Body of pancreas (tissue), 4 donors: ENCODE data around the gene CAMSAP1. TPM values are rescaled to one million over a fixed set of nuclear protein-coding genes. Genes with fewer than 3 reads are reported as not detected.

Source experiments
- ATAC-seq: fragments of 150-250 bp; one replicate; pipeline ENCODE4 v1.9.1; 2016
- DNase-seq, 4 donors: peaks; one replicate each; pipeline ENCODE4 v3.0.0-alpha.2; 2019
- H3K27ac ChIP-seq, 4 donors: fragments of 200-600 bp; sonication (generic); 1 replicate in 3 of 4; 2 replicates in 1 of 4; pipeline versions ENCODE4 v1.5.1 to v1.6.1; 2016 to 2019; ENCODE audit warnings: mild to moderate bottlenecking in 1 of 4, mixed read lengths in 1 of 4, moderate library complexity in 1 of 4
- H3K27me3 ChIP-seq, 2 donors: fragments of 200-600 bp; sonication (generic); one replicate each; pipeline ENCODE4 v1.6.0; 2016; ENCODE audit warnings: mild to moderate bottlenecking in 1 of 2
- H3K36me3 ChIP-seq, 2 donors: fragments of 200-600 bp; sonication (generic); replicated peaks in 1 of 2; 2 replicates each; pipeline ENCODE4 v1.5.1; 2016; ENCODE audit warnings: low read depth in 2 of 2; ENCODE audit not compliant: insufficient read depth in 1 of 2
- H3K4me1 ChIP-seq: fragments of 200-600 bp; sonication (generic); one replicate; pipeline ENCODE4 v1.6.0; 2016
- H3K4me3 ChIP-seq, 2 donors: fragments of 200-600 bp; sonication (generic); 1 replicate in 1 of 2; 2 replicates in 1 of 2; pipeline ENCODE4 v1.5.1; 2016 to 2019
- H3K9me3 ChIP-seq, 3 donors: fragments of 200-600 bp; sonication (generic); 1 replicate in 2 of 3; 2 replicates in 1 of 3; pipeline ENCODE4 v1.5.1; 2016
- CTCF ChIP-seq, 7 experiments: fragments of 450-650 bp in 4 of 7; fragments of 200-600 bp in 3 of 7; sonication (generic) in 3 of 7; IDR thresholded peaks; one replicate each; pipeline ENCODE4 v1.5.1; 2016 to 2019; ENCODE audit warnings: antibody characterized with exemption in 7 of 7
- POLR2A ChIP-seq, 3 donors: fragments of 450-650 bp; IDR thresholded peaks; one replicate each; pipeline ENCODE4 v1.6.1; 2016; ENCODE audit warnings: antibody characterized with exemption in 3 of 3, mild to moderate bottlenecking in 2 of 3
- WGBS, 2 donors: methylation state at CpG; one replicate each; pipeline ENCODE4 v1.1.5; 2017; 5-methylcytosine and 5-hydroxymethylcytosine counted together
- intact Hi-C: fragments of 100-400 bp; cut with DNase I; formaldehyde crosslinking; loops from one replicate; pipeline ENCODE4 v1.15.1; 2023
- total RNA-seq, 2 donors: library from RNA; depleted of rRNA; stranded (reverse); fragments of >200 nt; gene quantifications; one replicate each; pipeline ENCODE4 v1.1.0, GENCODE V29; 2016

Gene CAMSAP1
- total RNA-seq, 2 donors from 2014 or later, result 14.8 to 30.3 TPM

DNA sequence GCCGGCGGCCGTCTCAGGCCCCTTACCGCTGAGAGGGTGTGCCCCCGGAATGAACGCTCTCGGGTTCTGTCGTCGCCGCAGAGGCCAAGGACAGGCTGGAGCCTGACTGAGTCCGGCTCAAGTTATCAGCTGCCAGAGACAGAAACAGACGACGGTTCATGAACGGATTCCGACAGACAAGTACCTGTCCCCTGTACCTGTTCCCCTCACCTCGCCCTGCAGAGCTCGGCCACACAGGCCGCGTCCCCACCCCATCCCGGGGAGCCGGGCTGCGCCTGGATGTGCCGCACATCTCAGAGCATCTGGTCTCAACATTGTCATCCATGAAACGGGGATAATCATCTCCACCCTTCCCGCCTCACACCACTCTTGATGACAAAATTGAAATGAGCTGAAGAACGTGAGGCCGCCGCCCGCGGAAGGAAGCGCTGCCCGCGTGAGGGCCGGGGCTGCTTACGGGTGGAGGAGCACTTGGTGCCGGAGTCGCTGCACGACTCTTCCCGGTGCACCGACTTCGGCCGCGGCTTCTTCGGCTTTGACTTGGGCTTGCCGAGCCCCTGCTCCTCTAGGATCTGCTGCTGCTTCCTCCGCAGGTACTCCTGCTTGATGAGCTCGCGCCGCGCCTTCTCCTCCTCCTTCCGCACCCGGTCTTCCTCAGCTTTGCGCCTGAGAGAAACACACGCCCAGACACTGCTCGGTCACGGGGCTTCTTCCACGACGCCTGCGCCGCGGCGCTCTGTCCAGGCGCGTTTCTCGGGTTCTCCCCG lies 89.2 kb downstream of the CAMSAP1 start:
- H3K27ac ChIP-seq, result no peak overlapping the region
- intact Hi-C loops, result no loop called here
- ATAC-seq, result no peak
- H3K36me3 ChIP-seq, result peaks cover 0 to 55% of the 10 kb centered on the region in 2 donors
- 94 to 96% methylated on average over 58 to 65 of the region's 66 CpGs for WGBS, 2 donors
- H3K4me3 ChIP-seq, result no peak overlapping the region
- no peak for TF ChIP-seq CTCF (IDR thresholded peaks at IDR 0.05)
- no peaks in the 10 kb centered on the region for H3K9me3 ChIP-seq
- H3K27me3 ChIP-seq, result no peaks in the 10 kb centered on the region
- DNase-seq, result no peak
- no peaks in the 10 kb centered on the region for H3K4me1 ChIP-seq

DNA sequence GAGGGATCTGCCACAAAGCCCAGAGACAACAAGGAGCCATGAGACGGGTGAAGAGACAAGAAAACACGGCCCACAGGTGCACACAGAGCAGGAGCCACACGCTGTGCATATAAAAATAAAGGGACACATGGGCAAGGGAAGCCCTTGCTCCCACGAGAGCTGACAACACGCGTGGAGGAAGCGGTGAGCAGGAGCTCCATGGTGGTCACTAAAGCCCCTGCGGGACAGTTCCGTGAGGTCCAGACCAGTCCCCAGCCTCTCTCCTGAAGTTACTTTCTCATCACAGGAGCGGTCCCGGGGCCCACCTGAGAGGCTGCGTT lies 90.7 kb downstream of the CAMSAP1 start:
- Histone ChIP-seq H3K36me3 (peaks cover 0 to 44% of the 10 kb centered on the region in 2 donors), H3K4me1 (no peaks in the 10 kb centered on the region), H3K4me3 (no peak overlapping the region), H3K27me3 (no peaks in the 10 kb centered on the region), H3K9me3 (no peaks in the 10 kb centered on the region), H3K27ac (no peak overlapping the region)
- intact Hi-C loops, result no loop called here
- no peak for TF ChIP-seq POLR2A (IDR thresholded peaks at IDR 0.05)
- TF ChIP-seq CTCF (IDR thresholded peaks at IDR 0.05), result no peak
- 90 to 93% methylated on average over 12 of the region's 12 CpGs for WGBS, 2 donors
- no peak for DNase-seq
- no peak for ATAC-seq

GRCh38 chr9:135815830-135816650 lies 91.3 kb downstream of the CAMSAP1 start:
- H3K27ac ChIP-seq, result no peak overlapping the region
- intact Hi-C loops, result no loop called here
- TF ChIP-seq CTCF (IDR thresholded peaks at IDR 0.05) (no peak), POLR2A (IDR thresholded peaks at IDR 0.05) (no peak)
- H3K9me3 ChIP-seq, result no peaks in the 10 kb centered on the region
- H3K4me3 ChIP-seq, result no peak overlapping the region
- H3K4me1 ChIP-seq, result no peaks in the 10 kb centered on the region
- ATAC-seq, result no peak
- DNase-seq, result no peak
- no peaks in the 10 kb centered on the region for H3K27me3 ChIP-seq
- peaks cover 0 to 42% of the 10 kb centered on the region in 2 donors for H3K36me3 ChIP-seq
- WGBS, 2 donors, result 86 to 90% methylated on average over 27 to 28 of the region's 28 CpGs

- 97 to 98% methylated on average over 2 to 4 of the region's 4 CpGs for WGBS, 2 donors
- H3K27ac ChIP-seq, result no peak overlapping the region
- no peaks in the 10 kb centered on the region for H3K4me1 ChIP-seq
- DNase-seq (no peak), ATAC-seq (no peak)
- intact Hi-C loops, result no loop called here
- H3K27me3 ChIP-seq, result no peaks in the 10 kb centered on the region
- H3K36me3 ChIP-seq, result peaks cover 0 to 38% of the 10 kb centered on the region in 2 donors
- no peak for TF ChIP-seq POLR2A (IDR thresholded peaks at IDR 0.05)
- no peak for TF ChIP-seq CTCF (IDR thresholded peaks at IDR 0.05)
- H3K4me3 ChIP-seq, result no peak overlapping the region
- H3K9me3 ChIP-seq, result no peaks in the 10 kb centered on the region
Observed at GRCh38 chr9:135815413-135815812, 91.9 kb downstream of the CAMSAP1 start.
